ENCODE measurements around the gene LRRK2.
"Not testable (repeated sequence)": the region's sequence is repeated elsewhere in the genome, so short reads cannot be mapped to it uniquely, and the experiment has no call there.

LRRK2 gene

GRCh38 chr12:40315375-40315774, 90.6 kb downstream of the LRRK2 start:
- DNase-seq (ENCODE audit: low read depth), result no peak

- no peak for DNase-seq (ENCODE audit: low read depth)
These were observed 99.5 kb downstream of the LRRK2 start for GRCh38 chr12:40324261-40324660.

- no peak for DNase-seq (ENCODE audit: low read depth)
These were observed 100.7 kb downstream of the LRRK2 start for GRCh38 chr12:40325349-40325960.

- no peak for DNase-seq (ENCODE audit: low read depth)
These were observed 102.7 kb downstream of the LRRK2 start for GRCh38 chr12:40327535-40327934.

- no peak for DNase-seq (ENCODE audit: low read depth)
These were observed 105.4 kb downstream of the LRRK2 start for GRCh38 chr12:40330180-40330579.

- DNase-seq (ENCODE audit: low read depth), result no peak
These were observed 107.1 kb downstream of the LRRK2 start for GRCh38 chr12:40331886-40332285.

GRCh38 chr12:40335991-40336390, 111.2 kb downstream of the LRRK2 start:
- DNase-seq (ENCODE audit: low read depth), result no peak

GRCh38 chr12:40336573-40337199, 111.9 kb downstream of the LRRK2 start:
- no peak for DNase-seq (ENCODE audit: low read depth)

- no peak for DNase-seq (ENCODE audit: low read depth)
These were observed 113.3 kb downstream of the LRRK2 start for GRCh38 chr12:40338071-40338470.

- DNase-seq (ENCODE audit: low read depth), result no peak
These were observed 113.8 kb downstream of the LRRK2 start for GRCh38 chr12:40338621-40339020.

GRCh38 chr12:40342010-40342409, 117.2 kb downstream of the LRRK2 start:
- no peak for DNase-seq (ENCODE audit: low read depth)

- no peak for DNase-seq (ENCODE audit: low read depth)
These were observed 118.3 kb downstream of the LRRK2 start for GRCh38 chr12:40343124-40343523.

- no peak for DNase-seq (ENCODE audit: low read depth)
These were observed 119.5 kb downstream of the LRRK2 start for GRCh38 chr12:40344312-40344711.

- no peak for DNase-seq (ENCODE audit: low read depth)
These were observed 127.2 kb downstream of the LRRK2 start for GRCh38 chr12:40351976-40352375.

GRCh38 chr12:40375076-40375475, 150.3 kb downstream of the LRRK2 start:
- no peak for DNase-seq (ENCODE audit: low read depth)

- DNase-seq (ENCODE audit: low read depth), result no peak
These were observed 151.9 kb downstream of the LRRK2 start for GRCh38 chr12:40376533-40377267.

- DNase-seq (ENCODE audit: low read depth), result no peak
These were observed 153.9 kb downstream of the LRRK2 start for GRCh38 chr12:40378691-40379090.

GRCh38 chr12:40382217-40382616, 157.4 kb downstream of the LRRK2 start:
- no peak for DNase-seq (ENCODE audit: low read depth)

GRCh38 chr12:40387279-40387678, 162.5 kb downstream of the LRRK2 start:
- DNase-seq (ENCODE audit: low read depth), result not testable (repeated sequence)

GRCh38 chr12:40390980-40391379, 166.2 kb downstream of the LRRK2 start:
- no peak for DNase-seq (ENCODE audit: low read depth)

GRCh38 chr12:40393026-40393425, 168.2 kb downstream of the LRRK2 start:
- no peak for DNase-seq (ENCODE audit: low read depth)

GRCh38 chr12:40399656-40400055, 174.9 kb downstream of the LRRK2 start:
- no peak for DNase-seq (ENCODE audit: low read depth)

- no peak for DNase-seq (ENCODE audit: low read depth)
These were observed 180.6 kb downstream of the LRRK2 start for GRCh38 chr12:40405419-40405818.
